Fibroblast of skin of right quadriceps (primary cell): ENCODE data around the gene SIAH3.
"Not testable (repeated sequence)": the region's sequence is repeated elsewhere in the genome, so short reads cannot be mapped to it uniquely, and the experiment has no call there.

Experiments used
- DNase-seq: peaks from one replicate; pipeline ENCODE4 v3.0.0-alpha.2; 2013

Gene SIAH3

DNA sequence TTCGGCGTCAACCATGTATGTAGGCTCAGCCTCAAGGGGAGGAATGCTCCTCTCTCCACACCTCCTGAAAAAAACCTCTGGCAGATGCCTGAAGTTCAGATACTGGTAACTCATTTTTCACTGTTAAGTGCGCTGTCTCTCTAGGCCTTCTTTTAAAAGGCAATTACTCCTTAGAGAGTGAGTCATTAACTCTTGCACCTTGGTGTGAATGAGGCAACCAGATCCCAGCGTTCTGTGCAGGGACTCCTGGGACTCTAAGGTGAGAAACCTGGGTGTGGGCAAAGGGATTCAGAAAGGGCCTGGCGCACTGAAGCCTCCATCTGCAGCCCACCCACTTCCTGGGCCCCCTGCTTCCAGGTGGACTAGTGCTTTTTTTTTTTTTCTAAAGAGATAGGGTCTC is 71.7 kb downstream of the SIAH3 start:
- no peak for DNase-seq

DNA sequence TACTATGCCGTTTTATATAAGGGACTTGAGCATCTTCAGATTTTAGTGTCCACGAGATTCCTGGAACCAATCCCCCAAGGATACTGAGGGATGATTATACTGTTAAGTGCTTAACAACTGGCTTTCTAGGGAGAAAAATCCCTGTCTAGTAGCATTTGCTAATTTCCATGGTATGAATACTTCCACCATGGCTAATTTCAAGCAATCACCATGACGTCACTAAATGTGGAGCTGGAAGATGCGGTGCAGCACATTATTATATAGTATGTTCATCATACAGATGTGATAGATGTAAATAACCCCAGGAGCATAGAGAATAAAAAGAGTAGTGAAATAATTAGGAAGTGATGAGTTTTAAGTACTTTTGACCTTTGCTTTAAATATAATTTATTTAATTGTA is 72.7 kb downstream of the SIAH3 start:
- DNase-seq = peak; percentile 31

DNA sequence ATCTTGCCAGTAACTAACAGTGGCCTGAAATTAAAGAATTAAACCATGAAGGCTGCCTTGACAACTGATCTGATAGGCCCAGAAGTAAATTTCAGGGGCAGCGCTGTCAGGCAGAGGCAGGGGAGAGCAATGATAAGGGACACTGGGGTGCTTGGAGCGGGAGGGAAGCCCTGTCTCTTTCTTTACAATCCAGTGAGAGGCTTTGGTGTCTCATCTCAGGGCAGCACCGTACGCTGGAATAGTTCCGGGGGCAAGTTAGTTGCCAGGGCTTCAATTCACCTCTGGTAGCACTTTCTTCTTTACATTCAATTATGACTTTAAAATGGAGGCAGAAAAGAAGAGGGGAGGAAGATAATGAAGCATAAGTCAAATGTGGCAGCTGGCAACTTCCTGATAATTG is 74.8 kb downstream of the SIAH3 start:
- DNase-seq = no peak

DNA sequence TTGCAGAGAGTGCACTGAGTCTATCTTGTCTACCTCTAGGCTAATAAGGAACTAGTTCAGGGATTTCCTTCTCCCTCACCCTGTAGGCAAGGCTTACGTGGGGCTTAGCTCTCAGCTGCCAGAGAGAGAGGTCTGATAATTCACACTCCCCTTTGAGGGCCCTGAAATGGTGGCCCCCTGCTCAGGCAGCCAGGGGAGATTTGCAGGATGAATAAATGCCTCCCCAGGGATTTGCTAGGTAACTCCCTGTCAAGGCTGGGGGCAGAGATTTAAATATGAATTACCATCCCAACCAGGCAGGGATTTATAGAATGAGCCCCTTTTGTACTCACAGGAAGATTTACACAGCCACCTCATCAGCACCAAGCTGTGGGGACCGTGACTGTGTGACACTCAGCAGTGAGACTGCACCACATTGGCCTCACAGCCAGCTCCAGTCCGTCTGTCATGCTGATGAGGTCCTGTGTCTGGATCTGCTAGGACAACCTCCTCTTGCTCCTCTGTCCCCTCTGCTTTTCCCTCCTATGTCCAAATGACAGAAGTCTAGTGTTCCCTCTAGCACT is 76.1 kb downstream of the SIAH3 start:
- DNase-seq = no peak

DNA sequence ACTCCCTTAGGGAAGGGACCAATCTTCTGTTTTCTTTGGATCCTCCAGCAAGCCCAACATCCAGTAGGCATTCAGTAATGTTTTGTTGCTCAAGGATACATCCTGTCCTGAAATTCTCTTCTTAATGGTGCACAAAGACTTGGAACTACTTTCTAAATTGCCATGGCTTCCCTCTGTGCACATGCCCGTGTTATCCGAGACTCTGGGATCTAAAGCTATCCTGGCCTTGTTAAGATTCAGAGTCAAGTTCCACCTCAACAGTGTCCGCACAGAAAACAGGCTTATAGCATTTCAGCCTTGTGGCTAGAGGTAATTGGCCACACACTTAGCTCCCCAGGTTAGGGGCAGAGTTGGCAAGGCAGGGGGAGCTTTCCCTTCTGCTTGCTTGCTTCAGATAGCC is 77.6 kb downstream of the SIAH3 start:
- no peak for DNase-seq

DNA sequence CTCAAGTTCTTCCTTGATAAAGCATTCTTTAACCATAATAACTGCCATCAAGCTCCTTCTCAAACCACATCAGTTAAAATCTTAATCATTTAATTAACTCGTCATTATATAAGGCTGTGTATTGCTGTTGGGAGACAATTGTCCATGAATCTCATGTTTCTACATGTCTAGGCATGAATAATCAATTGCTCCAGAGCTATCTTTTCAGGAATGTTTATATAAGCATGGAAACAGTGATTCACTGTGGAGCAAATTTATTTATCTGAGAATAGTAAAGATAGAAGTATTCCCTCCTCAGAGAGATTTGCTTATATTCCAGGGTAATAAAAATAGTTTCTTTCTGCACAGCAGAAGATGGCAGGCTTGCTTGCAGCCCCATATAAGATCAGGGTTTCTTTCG is 78.3 kb downstream of the SIAH3 start:
- peak; percentile 45 for DNase-seq

DNA sequence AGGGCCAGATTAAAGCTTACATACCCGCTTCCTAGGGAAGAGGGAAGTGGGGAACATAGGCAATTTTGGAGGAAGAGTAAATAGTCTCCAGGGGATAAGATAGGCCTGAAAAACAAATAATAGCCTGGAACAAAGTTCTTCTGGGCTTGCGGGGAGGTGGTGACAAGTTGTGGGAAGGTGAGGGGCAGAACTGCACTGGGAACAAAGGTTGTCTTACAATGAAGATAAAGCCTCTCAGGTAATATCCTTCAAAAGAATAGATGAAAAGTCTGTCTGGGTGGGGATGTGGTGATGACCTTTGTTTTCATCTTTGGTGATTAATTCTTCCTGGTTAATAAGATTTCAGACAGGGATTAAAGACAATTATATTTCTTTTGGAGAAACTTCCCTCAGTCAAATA is 80.7 kb downstream of the SIAH3 start:
- no peak for DNase-seq

DNA sequence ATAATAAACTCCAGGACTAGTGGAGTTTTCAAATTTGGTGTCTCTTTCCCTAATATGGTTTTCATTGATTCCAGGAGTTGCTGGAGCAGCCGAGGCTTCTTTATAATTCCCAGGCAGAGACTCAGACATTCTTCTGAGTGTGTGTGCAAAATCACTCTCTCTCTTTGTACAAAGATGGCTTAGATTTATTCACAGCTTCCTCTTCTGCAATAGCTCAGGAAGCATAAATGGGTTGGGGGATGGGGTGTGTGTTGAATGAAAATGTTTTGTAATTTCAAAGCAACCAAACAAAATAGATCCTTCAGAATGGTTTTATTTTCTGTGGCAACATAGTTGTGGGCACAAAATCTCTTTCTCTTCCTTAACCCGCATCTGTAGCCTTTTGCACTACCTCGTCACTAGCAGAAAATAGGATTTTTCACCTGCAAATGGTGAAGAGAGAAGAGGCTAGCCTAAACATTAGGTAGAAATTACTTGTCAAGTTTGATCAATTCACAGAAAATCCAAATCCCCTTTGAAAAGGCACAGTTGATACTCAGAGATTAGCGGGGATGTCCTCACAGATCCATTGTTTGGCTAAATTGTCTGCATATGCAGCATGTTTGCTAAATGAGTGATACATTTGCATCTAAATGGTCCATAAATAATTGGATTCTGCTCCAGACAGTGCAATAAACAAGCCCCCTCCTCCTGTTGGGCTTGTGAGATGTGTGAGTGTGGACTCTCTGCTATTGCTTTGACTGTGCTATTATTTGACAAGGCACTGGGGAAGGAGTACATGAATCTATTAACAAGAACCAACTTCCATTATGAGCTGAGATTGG is 82.7 kb downstream of the SIAH3 start:
- peak; percentile 35 for DNase-seq

DNA sequence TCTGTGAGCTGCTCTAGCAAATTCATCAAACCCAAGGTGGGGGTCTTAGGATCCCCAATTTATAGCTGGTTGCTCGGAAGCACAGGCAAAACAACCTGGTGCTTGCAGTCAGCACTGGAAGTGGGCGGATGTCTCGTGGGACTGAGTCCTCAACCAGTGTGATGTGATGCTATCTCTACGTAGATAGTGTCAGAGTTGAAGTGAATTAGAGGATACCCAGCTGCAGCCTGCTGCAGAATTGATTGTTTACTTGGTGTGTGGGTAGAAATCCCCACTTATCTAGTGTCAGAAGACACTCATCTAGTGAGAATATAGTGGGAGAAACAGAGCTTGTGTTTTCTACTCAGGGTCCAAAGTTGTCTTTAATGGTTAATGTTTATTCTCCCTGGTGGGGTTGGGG is 86.1 kb downstream of the SIAH3 start:
- no peak for DNase-seq

DNA sequence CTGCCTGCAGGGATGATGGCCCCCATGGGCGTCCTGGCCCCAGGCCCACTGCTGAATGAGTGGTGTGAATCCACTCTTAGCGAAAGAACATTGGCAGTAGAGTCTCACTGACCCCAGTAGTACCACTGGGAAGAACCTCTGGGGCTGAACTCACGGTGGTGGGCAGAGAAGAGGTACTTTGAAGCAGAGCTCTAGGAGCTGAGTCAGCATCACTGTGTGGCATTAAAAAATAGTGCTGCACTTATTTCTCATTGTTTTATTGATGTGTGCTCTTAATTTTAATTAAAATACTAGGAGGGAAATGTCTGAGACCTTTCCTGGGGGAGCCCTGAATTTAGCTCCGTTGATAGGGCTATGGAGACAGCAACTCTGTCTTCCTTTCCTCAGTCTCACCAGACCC is 88.1 kb downstream of the SIAH3 start:
- no peak for DNase-seq

DNA sequence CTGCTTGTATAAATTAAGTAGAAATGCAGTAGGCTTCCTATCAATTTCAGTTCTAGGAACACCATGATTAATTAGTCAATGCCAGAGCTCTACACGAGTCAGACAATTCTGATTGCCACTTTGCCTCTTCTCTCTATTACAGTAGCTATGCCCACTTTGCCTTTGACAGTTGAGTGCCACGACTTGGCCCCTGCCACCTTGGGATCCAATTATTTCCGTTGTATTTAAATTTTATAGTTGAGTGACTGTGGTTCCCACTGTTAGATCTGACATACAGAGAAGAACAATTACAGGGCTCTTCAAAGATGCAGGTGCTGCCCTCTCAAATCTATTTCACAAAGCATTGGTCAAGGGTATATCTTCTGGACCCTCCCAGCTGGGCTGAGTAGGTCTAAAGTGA is 94.0 kb downstream of the SIAH3 start:
- not testable (repeated sequence) for DNase-seq

DNA sequence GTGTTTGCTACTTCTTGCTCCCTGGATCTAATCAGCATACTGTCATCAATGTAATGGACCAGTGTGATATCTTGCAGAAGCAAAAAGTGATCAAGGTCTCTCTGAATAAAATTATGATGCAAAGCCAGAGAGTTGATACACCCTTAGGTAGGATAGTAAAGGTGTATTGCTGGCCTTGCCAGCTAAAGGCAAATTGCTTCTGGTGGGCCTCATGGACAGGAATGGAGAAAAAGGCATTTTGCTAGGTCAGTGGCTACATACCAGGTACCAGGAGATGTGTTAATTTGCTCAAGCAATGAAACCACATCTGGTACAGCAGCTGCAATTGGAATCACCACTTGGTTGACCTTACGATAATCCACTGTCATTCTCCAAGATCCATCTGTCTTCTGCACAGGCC is 95.1 kb downstream of the SIAH3 start:
- not testable (repeated sequence) for DNase-seq

DNA sequence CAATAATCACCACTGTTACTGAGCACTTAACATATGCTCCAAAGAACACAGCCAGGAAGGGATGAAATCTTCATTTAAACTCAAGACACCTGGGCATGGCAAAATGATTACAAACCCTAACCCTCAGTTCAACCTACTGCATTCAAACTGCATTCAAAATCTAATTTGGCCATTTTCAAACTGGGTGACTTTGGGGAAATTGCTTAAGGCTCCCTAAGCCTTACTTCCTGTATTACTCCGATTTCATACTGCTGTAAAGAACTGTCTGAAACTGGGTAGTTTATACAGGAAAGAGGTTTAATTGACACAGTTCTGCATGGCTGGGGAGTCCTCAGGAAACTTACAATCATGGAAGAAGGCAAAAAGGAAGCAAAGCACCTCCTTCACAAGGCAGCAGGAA is 99.0 kb downstream of the SIAH3 start:
- DNase-seq = no peak

DNA sequence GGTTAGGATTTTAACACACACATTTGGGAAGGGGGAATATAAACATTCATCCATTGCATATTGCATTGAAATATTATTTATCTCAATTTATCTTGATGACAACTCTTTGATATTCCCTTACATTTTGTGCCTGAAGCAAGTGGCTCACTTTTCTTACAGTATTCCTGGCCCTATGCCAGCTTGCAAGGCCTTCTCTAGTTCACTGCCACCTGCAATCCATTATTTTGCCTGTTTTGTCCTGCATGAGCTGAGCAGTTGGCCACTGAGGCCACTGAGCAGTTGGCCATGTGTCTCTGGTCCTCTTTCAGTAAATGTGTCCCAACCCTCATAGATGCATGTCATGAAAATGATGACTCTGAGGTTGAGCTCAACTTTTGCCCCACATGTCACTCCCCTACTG is 99.7 kb downstream of the SIAH3 start:
- no peak for DNase-seq

DNA sequence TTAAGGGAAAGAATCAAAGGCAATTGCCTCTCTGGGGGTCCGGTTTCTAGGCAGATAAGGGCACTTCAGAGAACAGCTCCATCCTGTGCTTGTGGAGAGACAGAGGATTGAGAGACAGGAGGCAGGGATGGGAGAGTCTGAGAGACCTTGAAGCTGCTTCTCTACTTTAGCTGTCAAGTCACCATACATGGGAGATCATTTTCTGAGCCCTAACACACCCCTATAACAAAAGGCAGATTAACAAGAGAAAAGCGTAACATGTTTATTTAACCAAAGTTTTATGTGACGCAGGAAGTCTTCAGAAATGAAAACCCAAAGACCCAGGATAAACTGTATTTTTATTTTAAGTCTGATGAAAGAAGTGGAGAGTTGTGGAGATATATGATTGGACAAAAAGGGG is 101.0 kb downstream of the SIAH3 start:
- no peak for DNase-seq

DNA sequence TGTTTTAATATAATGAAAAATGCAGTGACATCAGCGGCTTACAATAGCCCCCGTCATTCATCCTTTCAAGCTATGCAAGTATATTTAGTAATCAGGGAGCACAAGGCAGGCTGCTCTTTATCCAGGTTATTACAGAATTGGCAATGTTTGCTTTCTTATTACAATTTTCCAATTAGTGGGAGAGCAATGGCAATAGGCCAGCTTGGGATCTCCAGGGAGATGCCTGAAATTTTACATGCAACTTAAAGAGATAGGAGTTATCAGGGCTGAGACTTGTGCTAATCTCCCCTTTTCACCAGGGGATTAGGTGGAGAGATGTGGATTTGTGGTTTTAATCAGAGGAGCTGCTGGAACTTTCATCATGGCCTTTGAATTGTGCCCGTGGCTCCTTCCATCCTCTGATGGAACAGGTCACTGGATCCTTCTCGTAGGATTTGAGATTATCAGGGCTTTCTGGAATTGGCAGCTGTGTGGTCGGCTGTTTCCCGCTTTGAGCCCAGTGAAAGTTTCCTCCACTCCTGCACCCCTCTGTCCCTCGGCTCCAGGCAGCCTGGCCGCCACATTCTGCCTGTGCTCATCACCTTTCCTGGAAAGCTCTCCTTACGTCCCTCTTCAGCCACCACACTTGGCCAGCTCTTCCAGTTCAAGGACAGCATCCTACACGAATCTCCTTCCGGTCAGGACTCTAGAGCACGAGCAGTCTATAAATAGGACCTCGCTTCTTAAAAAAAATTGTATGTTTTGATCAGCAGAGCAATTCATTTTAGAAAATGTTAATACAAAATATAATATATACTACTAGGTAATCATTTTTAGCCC is 102.4 kb downstream of the SIAH3 start:
- DNase-seq = no peak

DNA sequence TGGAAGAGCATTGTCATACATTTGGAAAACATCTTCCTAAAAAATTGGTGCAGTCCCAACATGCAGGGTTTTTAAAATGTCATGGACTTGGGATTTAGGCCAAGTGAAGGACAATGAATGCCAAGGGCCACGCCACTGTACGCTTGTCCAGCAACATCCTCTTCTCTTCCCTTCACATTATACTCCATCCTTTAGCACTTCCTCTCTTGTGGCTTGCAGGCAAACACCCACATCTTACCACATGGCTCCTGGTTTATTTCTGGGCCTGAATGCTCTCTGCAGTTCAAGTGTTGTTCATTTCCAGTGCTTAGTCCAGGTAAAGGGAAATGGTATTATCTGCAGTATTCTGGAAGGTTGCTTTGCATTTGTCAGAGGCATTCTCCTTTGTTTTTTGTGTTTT is 104.5 kb downstream of the SIAH3 start:
- DNase-seq = no peak

DNA sequence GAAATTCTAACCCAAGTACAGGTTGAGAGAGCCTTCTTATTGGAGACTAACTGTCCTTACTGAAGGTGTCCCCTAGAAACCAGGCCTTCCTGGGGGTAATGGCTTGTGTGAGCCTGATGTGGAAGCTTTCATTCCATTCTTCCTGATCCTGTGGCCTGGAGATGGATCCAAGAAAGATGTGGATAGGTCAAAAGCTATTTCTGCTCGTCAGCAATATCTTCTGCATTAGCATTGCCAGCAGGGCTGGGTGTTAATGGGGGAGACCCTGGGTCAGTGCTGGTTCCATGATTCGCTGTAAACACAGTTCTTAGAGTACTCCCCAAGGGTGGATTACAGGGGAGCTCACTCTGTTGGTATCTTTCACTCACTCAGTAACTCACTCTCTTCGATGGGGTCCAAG is 106.6 kb downstream of the SIAH3 start:
- no peak for DNase-seq

DNA sequence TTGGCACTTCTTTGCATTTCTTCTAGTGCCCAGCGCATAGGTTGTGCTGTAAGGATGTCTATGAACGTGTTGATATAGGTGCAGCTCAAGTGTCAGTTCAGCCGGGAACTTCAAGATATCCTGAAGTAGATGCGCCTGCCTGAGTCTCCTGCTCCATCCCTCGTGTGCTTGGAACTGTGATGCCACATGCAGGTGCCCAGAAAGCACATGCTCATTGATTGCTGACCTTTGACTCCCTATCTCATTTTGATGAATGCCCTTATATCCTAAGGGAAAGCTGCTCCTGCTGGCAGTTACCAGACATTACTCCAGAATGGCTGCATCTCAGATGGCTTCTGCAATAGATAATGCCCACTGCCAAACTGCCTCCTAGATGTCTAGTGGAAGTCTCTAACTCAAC is 108.6 kb downstream of the SIAH3 start:
- DNase-seq = no peak

DNA sequence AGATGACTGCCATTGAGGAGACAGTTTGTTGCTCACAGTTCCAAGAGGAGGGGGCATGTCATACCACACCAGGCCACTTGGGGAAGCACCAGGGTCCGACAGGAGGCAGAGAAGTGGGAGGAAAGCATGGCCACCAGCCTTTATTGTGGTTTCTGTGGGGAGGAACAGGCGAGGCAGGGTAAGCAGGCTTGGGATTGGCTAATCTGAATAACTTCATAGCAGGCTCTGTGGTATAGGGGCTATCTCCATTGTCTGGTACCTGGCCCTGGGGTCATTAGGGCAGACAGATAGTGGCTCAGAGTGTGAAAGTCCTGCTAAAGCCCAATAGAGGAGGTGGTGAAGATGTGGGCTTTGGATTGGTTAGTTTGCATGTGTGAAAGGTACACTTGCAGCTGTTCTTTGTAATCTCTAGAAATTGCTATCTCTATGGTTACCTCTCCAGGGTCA is 114.0 kb downstream of the SIAH3 start:
- DNase-seq = no peak

DNA sequence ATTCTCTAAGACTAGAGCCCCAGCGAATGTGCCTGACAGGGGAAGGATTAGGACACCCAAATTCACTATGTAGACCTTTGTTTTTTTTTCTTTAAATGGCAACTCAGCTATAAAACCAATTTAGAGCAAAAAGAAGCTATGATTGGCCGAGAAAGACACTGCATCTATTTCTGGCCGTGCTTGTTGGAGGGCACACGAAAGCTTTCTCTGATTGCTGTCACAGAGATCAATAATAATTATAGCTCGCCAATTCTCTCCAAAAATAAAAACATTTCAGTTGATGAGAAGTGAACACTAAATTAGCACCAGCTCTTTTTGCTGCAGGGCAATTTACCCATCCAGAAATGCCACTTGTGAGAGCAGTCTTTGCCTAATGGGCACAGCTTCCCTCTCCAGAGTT is 118.2 kb downstream of the SIAH3 start:
- no peak for DNase-seq

DNA sequence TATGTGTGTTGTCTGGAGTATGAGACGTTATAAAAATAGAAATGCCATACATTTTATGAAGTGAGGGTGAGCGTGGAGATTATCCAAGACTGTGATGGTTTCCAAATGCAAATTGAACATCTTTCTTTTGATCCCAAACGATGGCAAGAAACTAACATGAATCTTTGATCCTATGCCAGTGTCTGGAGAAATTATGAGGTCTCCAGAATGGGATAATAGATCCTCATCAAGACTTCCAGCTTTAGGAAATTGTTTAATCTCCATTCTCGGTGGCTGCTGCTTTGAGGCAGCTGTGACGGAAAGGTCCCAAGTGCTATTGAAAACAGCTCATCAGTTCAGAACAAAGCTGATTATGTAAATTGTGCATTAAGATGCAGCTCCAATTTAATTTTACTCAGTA is 118.6 kb downstream of the SIAH3 start:
- DNase-seq = no peak

DNA sequence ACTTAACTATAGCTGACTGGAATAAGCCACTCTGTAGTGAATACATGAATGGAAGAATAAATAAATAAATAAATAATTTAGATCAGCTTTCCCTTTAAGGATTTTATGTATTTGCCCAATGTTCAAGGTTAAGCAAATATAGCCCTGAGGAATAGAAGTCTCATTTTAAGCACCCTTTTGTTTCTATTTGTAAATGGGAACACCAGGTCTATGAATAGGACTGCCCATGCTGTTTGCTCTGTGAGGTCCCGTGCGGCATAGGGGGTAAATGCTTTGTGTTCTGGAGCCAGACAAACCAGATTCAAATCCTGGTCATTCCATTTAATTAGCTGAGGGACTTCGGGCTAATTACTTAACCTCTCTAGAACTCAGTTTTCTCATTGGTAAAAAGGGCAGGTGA is 120.1 kb downstream of the SIAH3 start:
- no peak for DNase-seq

DNA sequence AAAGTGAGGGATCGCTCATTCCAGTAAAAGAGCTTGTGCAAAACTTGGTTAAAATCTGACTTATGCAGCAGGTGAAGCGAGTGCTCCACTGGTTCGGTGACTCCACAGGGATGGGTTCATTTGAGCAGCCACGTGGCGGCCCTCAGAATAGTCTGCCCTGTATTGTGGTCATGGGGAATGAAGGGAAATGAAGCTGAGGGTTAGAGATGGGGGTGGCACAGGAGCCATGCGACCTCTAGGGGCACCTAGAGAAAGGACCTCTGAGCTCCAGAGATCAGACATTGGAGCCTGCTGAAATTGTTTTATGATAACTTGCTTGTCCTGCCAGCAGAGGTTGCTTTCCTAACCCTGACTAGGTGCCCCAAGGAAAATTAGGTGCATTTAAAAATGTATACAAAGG is 122.8 kb downstream of the SIAH3 start:
- DNase-seq = no peak
